Glomerular visceral epithelial cell (primary cell): Measurements from ENCODE around the gene VPS18.

Source experiments
- DNase-seq: peaks from one replicate; pipeline ENCODE4 v3.0.0-alpha.2; 2016; ENCODE audit errors: extremely low spot score

Gene VPS18

GRCh38 chr15:40867199-40867598 lies 27.1 kb upstream of the VPS18 start:
- DNase-seq, result no peak

DNA sequence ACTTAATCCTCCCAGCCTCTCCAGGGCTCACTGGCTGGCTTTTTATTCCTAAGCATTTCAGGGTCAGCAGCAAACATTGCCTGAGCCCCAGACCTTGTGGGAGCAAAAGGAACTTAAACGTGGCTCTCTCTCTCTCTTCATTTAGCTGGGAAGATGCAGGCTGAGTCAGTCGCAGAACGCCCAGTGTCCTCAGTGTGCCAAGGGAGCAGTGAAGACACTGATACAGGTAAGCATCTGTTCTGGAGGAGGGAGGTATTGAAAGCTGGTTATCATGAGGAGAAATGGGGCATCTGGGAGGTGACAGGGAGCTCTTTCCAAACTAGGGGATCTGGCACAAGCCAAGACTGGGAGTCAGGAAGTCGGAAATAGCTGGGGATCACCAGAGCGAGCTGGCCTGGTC lies 24.6 kb upstream of the VPS18 start:
- DNase-seq, result no peak

- DNase-seq, result no peak
Observed at GRCh38 chr15:40870716-40871115, 23.5 kb upstream of the VPS18 start.

- DNase-seq, result no peak
Observed at GRCh38 chr15:40871749-40872617, 22.3 kb upstream of the VPS18 start.

DNA sequence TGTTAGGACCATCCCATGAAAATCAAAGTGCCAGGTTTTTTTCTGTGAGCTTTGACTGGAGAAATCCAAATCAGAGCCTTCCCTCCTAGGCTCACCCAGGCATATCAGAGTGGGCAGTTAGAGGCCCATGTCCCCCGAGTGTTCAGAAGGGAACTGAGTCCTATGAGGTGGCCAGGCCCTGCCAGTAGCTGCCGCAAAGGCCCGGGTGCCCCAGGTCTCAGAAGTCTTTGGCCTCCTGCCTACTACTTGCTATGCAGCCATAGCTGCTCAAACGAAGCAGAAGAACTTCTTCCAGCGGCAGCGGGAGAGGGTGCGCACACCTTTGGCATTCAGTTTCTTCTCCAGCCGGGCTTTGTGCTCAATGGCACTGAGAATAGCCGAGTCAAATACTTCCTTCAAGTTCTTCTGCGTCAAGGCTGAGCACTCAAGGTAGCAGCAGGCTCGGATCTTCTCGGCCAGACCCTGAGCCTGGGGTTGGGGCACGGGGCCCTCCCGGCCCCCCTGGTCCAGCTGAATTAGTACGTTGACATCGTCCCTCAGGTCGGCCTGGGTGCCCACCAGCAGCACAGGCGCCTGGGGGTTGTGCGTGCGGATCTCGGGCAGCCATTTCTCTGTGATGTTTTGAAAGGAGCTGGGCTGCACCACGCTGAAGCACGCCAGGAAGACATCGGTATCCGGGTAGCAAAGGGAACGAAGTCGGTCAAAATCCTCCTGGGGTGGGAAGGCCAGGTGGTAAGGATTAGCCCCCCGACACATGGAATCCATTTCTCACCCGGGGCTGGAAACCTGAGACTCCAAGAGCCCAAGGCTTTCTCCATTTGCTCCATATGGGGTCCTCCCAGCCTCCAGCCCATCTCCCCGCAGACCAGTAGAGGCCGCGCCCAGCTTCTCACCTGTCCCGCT lies 21.2 kb upstream of the VPS18 start:
- no peak for DNase-seq

- peak; percentile 75 for DNase-seq
Observed at GRCh38 chr15:40873694-40874561, 20.3 kb upstream of the VPS18 start, which contains the start of gene RHOV. Gene RHOV (minus strand): TSS chr15:40874234. CDS start chr15:40874139, 95 bp downstream.

DNA sequence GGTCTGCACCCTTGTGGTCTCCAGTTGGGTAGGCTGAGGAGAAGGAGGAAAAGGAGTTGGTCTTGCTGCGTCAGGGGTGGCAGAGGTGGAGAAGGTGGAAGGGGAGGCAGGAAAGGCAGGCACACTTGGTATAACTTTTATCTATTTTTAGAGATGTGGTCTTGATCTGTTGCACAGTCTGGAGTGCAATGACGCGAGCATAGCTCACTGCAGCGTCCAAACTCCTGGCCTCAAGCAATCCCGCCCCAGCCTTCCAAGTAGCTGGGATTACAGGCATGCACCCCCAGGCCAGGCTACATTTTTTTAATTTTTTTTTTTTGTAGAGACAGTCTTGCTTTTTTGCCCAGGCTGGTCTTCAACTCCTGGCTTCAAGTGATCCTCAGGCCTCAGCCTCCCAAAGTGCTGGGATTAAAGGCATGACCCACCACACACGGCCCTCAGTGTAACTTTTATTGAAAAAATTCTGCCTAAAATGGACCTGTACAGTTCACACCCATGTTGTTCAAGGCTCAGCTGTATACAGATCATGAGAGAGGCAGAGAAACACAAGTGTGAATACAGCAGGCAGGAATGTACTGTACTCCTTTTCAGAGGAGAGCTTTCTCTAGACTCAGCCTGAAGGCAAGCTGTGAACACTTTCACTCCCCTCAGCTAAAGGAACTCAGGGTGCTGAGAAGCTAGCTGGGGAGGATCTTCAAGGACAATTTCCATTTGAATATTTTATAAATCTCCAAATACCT lies 18.1 kb upstream of the VPS18 start:
- DNase-seq, result no peak

DNA sequence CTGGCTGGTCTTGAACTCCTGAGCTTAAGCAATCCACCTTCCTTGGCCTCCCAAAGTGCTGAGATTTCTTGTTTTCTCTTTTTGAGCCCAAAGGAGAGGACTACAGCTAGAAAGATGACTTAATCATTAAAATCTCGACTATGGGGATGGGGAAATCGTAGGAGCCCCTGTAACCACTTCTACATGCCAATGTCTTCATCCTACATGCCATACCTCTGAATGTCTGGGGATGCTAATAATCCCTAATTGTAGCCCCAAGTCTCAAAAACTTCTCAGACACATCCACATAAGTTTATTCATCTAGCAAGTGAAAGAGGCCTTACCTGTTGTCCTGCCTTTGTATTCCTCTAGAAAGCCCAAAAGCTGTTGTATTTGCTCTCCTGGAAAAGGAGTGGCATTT lies 16.6 kb upstream of the VPS18 start:
- DNase-seq, result no peak

- DNase-seq, result peak; percentile 68
Observed at GRCh38 chr15:40878785-40879184, 15.5 kb upstream of the VPS18 start.

- no peak for DNase-seq
Observed at GRCh38 chr15:40879609-40880008, 14.6 kb upstream of the VPS18 start.

- DNase-seq, result no peak
Observed at GRCh38 chr15:40881351-40881750, 12.9 kb upstream of the VPS18 start.

- DNase-seq, result no peak
Observed at GRCh38 chr15:40886586-40886985, 7.7 kb upstream of the VPS18 start.

DNA sequence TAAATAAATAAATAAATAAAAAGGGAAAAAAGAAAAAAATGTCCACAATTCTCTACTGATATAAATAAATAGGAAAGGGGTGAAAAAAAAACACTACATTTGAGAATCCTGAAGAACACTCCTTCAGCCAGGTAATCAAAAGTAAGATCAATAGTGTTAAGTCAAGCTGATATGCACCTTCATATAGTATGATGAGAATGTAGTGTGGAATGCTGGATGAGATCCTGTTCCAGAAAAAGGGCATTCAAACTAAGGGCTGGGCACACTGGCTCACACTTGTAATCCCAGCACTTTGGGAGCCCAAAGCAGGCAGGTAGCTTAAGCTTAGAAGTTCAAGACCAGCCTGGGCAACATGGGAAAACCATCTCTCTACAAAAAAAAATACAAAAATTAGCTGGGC lies 5.1 kb upstream of the VPS18 start:
- no peak for DNase-seq

- DNase-seq, result no peak
Observed at GRCh38 chr15:40891138-40891537, 3.1 kb upstream of the VPS18 start.

GRCh38 chr15:40891810-40892446 lies 2.3 kb upstream of the VPS18 start:
- DNase-seq, result peak; percentile 65

DNA sequence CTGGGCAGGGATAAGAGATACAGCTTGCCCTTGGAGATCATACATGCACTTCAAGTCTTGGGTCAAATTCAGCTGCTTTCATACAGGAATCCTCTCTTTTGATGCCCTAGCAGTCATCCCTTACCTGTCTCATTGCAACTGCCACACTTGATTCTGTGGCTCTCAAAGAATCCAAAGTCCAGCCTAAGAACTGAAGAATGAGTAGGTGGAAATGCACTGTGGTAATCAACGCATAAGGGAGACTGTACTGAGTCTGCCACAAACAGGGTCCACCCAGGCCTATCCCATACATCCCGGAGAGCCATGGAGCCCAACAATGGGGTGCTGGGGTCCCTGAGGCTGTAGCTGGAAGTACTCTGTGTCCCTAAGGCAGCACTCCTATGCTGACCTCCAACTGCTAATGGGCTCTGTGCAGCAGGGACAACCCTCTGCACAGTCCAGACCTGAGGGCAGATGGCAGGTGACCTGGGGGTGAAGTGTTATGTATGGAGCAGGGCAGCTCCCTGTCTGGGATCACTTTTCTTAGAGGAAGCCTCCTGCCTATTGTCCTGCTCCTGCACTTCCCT lies 1.7 kb upstream of the VPS18 start:
- no peak for DNase-seq

- DNase-seq, result no peak
Observed at GRCh38 chr15:40893019-40893670, 1.1 kb upstream of the VPS18 start.

DNA sequence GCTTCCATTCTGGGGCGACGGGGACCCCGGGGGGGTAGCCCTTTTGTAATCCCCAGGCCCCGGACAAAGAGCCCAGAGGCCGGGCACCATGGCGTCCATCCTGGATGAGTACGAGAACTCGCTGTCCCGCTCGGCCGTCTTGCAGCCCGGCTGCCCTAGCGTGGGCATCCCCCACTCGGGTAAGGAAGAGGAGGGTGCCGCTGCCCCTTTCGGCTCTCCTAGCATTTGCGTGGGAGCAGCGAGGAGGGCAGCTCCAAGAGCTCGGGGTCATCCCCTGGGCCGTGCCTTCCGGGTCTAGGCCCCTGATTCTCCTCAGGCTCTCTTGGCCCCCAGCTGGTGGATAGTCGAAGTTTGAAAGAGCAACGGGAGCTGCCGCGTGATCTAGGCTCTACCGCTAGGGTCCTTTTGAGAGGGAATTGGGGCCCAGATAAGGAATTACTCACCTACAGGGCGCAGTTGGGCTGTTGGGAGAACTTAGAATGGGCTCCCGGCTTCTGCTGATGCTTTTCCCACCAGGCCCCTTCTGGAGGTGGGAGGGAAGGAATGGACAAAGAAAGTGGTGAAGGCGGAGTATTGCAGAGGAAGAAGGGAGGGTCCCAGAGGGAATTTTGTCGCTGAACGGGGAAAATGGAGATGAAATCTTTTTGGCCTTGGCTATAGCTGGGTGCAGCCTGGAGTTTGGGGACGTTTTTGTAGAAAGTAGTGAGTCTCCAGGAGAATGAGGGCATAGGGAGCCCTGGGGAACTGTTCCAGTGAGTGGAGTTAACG lies 615 bp downstream of the VPS18 start:
- peak; percentile 80 for DNase-seq
